GM19328 (cell line): Measurements from ENCODE around the gene MYO5B.

Experiments used
- ATAC-seq: cut with Tn5 transposase; IDR thresholded peaks from one replicate; pipeline ENCODE4 v1.9.1; 2021; ENCODE audit warnings: mild to moderate bottlenecking, moderate library complexity; ENCODE audit not compliant: unreplicated experiment

The MYO5B gene

DNA sequence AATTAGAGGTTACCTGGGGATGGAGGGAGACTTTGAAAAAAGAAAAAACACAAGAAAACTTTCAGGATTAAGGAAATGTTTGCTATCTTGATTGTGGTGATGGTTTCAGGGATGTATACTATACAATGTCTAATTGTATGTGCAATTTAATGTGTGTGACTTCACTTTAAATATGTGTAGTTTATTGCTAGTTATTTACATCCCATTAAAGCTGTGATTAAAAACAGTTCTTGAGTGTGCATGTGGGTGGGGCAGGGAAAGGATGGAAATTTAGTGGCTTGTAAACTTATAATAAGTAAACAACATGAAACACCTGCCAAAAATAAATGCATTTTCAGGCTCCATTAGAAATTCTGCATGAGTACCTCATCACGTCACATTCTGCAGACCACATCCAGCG is 167.0 kb downstream of the MYO5B start:
- no peak for ATAC-seq

DNA sequence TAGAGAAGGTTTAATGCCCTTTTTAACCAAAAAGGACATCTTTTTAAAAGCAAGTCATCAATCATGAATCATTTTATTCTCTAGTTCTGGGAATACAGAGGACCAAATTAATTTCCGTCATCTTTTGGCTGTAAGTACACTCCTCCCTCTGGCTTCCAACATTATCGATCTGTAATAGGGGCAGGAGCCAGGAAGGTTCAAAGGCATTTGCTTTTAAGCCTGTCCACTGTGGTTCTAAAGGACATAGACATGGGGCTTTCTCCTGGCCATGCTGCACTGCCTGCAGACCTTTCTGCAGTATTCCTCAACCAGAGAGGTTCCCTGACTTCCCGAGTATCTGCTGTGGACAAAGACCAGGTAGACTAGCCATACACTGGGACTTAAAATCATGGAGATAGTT is 170.5 kb downstream of the MYO5B start:
- no peak for ATAC-seq

DNA sequence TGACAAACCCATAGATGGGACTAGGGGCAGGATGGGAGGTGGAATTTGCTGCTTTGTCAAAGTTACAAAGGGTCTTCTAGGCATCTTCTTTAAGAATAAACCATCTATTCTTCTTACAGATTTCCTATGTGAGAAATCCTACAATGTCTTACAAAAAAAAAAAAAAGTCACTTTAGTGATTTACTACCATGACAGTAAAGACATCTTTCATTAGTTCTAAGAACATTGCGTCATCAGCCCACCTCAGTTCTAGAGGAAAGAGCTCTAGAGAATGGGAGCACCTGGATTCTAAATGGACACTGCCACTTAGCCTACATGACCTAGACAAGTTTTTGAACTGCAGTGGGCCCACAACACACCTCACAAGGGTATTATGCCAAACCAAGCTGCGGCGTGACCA is 172.0 kb downstream of the MYO5B start:
- ATAC-seq: no peak

DNA sequence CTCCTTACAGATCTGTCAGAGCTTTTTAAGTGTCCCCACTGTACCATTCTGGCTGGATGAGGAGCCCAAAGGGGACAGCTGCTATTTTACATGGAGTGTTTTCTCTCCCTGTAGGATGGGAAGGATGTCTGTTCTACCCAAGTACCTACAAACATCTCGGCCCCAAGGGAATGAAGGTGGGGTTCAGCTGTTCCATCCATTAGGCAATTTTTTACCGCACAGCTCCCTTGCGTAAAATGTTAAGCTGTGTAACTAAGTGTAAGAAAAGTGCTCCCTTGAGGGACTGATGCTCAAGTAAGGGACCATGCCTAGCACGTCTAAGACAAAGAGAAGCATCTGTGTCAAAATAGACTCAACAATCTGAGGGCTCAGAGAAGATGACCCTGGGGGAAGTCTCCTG is 180.3 kb downstream of the MYO5B start:
- no peak for ATAC-seq

DNA sequence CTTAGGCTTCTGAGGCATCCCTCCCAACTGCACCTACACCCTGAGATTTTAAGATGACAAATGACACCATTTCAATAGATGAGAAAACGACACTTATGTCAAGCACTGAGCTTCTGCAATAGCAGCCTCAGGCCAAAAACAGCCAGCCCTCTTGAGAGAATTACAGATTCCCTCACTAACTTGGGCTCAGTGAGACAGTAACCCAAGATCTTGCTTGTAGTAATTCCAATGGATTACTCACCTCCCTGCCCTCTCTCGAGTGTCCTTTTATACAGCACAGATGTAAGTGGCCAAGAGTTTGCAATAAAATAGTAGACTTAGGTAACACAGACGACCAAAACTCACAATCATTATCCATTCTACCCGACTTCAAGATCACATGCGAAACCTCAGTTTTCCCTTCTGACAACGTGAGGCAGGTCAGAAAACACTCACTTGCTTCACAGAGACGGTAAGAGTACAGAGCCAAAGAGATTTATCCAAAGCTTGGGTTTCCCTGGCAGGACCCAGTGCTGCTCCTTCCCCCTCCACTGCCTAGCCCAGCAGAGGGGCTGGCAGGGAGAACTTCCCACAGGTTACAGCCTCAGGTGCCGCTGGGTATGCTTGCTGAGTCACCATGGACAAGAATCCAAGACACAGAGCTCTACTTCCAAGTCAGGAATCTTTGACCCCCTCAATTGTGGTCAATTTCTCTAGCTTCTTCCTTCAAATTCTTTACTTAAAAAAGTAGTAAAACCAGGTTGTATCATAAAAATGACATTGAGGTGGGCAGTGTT is 181.4 kb downstream of the MYO5B start:
- ATAC-seq: no peak

DNA sequence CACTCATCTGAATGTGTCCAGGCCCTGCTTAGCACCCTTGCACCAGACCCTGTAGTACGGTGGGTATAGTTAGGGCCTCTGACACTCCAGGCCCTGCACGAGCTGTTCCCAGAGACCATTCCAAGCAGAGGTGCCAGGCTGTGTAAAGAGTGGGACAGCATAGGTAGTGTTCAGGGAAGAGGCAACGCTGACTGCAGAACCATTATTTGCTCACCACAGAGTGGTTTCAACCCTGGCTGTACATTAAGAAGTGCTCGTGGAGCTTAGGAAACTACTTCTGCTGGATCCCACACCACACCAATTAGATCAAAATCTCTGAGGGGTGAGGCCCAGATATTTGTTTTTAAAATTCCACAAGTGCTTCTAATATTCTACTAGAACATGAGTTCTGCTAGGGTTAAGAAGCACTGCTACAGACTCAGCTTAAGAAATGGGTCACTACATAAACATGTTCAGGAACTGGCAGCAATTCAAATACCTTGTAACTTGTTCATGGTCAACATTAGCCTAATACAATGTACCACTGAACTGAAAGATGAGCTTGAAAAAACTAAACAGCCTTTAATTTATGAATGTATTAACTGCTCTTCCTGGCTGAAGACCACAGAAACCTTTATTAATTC is 183.0 kb downstream of the MYO5B start:
- ATAC-seq: no peak

DNA sequence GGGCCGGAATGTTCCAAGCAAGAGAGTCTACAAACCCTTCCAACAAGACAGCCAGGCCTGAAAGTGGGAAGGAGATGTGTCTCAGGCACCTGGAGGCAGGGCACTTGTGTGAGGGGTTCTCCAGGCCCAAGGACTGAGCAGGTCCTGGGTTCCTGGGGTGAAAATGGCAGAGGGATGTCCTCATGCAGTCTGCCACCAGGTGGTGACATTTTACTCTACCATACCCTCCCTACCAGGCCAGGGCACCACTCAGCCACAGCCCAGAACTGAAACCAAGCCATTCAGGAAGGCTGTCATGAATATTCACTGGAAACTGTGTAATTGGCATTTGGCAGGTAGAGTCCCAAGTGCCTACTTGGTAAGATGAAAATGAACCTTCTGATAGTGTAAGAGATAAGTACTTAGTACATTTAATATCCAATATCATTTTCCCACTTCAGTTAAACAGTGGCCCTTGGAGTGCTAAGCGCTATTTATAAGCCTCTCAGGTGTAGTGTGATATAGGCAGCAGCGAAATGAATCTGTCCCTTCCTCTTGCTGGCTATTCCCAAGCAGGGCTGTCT is 185.1 kb downstream of the MYO5B start:
- ATAC-seq: no peak

DNA sequence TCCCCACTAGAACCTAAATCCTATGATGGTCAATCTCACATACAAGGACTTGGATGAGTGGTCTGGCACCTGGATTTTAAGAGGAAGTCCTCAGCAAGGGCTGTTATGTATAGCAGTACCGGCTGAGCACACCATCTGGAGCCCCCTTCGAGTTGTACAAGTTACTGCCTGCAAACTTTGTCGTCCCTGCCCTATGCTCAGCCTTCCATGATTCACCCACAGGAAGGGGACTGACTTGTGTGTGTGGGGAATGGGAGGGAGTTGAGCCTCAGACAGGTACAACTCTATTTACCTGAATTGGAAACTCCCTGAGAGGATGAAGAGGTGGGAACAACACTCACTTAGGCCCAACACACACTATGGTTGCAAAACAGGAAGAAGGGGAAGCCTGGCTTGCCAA is 186.6 kb downstream of the MYO5B start:
- ATAC-seq: no peak

DNA sequence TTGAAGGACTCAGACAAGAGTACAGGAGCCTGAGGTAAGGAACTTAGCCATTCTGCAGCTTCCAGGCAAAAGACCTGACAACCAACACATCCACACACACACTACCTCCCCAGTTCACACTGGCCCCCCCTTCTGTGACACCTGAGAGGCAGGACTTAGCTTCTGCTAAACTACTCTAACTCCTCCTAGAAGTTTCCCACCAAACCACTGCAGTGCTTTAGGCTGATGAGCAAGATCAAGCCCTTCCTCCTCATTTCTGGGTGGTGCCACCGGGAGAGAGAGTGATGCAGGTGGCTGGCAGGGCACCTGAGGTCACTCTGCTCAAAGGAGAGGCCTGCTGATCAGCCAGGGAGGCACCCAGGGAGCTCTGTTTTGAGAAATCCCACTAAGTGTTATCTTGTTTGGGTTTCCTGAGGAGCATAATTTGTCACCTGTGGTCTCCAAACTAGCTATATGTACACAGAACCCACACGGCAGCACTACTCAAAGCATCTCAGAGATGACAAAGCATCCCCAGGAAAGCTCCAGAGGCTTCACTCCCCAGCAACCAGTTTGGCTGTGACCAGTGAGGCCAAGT is 188.4 kb downstream of the MYO5B start:
- no peak for ATAC-seq

DNA sequence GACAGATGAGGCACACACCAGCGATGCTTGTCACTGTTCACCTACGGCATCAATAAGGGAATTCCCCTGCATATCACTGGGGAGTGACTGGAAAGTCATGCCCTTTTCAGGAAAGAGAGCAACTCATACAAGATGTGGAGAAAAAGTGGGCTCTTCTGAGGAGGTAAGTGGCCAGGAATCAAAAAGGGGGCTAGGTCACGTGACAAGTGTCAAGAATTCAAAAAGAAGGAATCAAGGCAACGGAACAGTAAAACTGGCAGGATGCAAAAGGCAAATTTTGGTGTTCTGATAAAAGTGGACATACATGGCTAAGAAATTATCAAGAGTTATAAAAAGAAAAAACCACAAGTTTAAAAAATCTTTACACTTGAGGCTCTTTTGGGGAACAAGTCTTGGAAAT is 190.9 kb downstream of the MYO5B start:
- ATAC-seq: no peak

DNA sequence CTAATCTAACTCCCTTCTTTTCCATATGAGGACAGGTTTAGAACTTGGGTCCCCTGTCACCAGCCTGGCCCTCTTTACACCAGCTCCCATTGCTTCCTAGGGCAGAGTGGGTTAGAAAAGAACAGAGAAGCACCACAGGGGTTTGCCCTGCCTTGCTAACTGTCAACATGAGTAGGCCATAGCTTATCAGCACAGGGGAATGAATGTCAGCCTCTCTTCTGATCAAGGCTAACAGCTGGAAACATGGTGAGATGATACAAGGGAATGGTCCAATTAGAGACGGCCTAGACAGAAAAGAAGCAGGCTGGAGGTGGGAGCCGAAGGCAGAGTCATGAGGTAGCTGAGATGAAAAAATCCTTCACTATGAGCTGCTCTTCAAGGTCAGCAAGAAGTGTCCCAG is 192.2 kb downstream of the MYO5B start:
- no peak for ATAC-seq

DNA sequence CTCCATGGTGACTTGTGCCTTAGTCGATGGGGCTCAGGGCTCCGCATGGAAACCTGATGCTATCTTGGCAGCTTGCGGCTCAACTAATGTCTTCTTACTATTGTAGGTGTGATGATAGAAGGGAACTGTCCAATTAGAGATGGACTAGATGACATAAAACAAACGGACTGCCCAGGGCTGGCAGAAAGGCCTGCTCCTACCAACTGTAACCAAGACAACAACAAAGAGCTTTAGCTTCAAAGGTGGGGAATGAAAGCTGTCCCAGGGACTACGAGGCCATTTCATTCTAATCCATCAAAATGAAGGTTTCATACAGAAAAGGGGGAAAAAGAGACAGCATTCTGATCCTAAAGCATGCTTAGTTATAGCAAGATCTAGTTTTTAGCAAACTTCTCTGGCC is 194.7 kb downstream of the MYO5B start:
- no peak for ATAC-seq

DNA sequence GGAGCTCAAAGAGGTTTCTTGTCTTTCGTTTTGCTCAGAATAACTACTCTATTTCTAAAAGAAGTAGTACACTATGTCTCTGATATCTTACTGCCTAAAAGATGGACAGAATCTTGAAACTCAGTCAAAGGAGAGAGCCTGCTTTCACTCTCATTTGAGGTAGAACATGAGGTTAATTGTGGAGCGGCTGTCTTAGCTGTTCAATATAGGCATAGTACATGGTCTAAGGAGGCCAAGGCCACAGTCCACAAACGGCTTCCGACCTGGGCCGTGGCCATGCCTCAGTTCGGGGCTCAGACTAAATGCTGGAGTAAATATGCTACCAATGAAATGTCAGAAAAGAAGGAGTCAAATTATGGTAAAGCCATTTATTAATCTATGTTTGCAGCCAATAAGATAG is 195.8 kb downstream of the MYO5B start:
- no peak for ATAC-seq

DNA sequence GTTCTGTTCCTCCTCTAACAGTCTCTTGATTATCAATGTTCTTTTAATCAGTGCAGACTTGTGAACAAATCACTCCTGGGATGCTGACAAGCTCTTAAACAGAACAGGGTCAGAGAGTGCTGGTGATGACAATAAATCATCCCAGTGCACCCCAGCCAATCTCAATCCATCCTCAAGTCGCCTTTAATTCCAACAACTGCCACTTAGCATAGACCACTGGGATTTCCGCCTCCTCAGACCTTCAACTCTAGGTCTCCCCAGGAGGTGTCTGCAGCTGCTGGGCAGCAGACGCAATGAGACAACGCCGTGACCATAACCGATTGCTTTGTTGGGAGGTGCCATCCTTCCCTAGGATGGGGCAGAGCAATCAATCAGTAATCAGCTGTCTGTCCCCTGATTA is 197.4 kb downstream of the MYO5B start:
- no peak for ATAC-seq

DNA sequence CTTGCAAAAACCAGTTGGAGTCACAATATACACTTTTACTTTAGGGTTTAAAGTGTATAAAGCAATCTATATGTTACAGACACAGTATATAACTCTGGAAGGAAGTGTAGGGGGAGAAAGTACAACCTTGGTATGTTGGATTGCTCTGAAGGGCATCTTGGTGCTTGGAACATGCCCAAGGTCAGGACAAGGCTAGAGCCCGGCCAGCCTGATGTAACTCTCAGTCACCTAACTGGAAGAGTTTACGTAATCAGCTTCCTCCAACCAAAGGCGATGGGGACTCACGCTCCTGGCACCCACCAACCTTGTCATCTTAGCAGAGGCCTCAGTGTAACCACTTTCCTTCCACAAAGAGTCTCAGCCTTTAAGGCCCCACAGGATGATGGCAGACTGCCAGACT is 200.5 kb downstream of the MYO5B start:
- no peak for ATAC-seq

DNA sequence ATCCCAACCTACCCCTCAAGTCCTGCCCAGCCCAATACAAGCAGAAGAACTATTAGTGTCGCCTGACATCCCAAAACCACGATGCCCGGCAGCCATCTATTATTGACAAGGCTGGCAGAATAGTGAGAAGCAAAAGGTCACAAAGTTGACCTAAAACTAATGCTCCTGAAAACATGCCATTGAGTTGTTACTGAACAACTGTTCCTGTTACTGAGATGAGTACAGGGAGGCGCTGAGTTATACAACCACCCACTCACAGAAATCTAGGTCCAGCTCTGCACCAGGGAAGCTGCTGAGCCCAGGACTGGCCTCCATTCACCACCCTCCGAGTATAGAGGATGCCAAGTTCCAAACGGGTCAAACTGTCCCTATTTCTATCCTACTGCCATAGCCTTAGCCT is 201.6 kb downstream of the MYO5B start:
- no peak for ATAC-seq

DNA sequence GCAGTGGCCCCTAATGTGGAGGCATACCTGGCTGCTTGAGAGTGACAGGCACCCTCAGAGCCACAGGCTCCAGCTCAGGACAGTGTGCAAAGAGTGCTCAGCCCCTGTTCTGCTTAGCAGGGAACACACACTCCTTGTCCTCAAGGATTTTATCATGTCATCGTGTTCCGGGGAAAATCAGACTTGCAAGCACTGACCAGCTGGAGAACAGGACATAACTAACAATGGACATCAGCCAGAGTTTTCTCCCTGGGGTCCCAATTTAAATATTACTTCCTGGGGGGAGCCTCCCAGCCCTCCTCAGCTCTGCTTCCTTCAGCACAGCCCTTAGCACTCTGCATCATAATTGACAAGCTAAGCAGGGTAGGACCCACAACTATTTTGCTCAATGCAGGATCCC is 206.2 kb downstream of the MYO5B start:
- no peak for ATAC-seq

DNA sequence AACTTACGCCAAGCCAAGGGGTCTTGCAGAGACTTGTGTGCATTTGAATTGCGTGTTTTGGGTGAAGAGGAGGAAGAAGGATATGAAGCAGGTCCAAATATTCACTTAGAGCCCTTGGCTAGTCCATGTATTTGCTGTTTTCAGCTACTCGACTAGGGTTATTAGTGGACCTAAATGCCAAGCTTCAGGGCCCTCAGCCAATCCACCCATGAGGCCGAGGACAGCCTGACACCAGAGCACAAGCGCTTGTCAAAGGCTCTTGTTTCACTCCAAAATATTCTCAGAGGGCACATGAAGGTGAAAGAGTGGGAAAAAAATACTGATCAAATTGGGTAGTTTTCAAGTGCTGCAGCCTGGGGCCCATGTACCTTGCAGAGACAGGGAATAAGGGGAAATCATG is 206.8 kb downstream of the MYO5B start:
- no peak for ATAC-seq

DNA sequence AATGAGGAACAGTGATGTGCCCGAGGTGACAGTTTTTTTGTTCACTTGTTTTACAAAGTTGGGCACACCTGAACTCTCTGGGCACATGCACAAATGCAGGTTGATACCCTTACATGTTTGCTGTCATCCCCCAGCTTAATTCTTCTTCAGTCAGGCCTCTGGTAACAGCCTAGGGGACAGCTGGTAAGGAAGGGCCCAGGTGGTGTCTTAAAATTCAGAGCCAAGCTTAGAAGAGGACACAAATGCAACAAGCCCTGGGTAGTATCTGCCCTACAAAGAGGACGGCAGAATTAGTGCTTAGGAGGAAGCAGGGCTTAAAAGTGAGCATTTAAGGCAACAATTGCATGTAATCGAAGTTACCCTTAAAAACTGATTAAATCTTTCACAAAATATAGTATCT is 209.7 kb downstream of the MYO5B start:
- ATAC-seq: no peak

DNA sequence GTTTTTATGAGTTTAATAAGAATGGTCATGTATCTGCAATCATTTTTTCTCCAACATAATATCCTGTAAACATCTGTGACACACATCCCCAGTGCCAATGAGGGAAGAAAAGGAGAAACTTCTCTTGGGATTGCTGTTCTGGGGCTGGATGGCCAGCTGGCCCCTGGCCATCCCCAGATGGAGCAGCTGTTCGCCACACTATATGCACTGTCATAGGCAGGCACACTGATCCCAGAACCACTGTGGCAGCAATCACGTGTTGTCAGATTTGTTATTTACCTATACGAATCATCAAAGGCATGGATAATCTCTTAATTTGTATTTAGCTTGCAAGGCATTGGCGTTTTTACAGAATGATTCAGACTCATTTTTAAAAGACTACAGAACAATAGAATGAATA is 214.1 kb downstream of the MYO5B start:
- no peak for ATAC-seq

DNA sequence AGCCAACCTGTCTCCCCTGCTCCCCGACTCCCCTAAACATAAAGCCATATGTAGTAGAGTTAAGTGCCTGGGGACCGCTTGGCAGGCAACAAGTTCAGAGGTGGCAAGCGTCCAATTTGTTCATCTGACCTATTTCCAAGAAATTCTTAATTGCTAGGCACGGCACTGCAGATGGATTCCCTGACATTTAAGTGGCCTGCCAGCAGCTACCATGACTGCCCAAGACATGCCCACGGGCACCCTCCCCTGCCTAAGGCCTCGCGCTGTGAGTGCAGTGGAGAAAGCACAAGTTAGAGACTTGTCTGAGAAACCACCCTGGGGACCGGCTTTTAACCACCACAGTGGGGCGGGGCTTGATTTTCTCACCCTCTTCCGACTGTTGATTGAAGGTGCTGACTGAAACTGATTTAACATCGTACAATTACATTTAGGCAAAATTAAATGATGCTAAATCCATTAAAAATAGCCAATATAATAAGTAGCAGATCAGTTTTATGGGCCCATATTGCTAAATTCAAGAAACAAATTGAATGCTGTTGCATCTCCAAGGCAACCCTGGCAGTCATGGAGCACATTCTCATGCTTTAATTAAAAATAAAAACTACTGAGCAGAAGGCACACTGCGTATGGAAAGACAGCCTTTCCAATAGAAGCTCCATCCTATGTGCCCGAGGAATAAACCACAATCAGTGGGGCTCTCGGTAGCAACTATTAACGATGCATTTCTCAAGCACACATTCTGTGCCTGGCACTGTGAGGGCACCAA is 218.0 kb downstream of the MYO5B start:
- ATAC-seq: no peak
